ENCODE results near the gene REST.

The REST gene

GRCh38 chr4:56973336-56973735 lies 65.6 kb downstream of the REST start:
- Histone ChIP-seq H4K20me1 (ENCODE audit: insufficient read depth) (no peaks in the 10 kb centered on the region; the same call in 1 of the 2 replicates), H3K27me3 (ENCODE audit: insufficient read depth, low read depth) (no peaks in the 10 kb centered on the region), H3K4me1 (ENCODE audit: low read depth, poor library complexity, severe bottlenecking) (peaks cover 21% of the 10 kb centered on the region), H3K4me3 (IDR thresholded peaks at IDR 0.05; ENCODE audit: insufficient read depth, low read depth, low read length) (no peak overlapping the region), H3K79me2 (ENCODE audit: insufficient read depth, low read depth) (peaks cover 40% of the 10 kb centered on the region), H3K9ac (no peak overlapping the region), H3K27ac (no peak overlapping the region), H3K4me2 (no peak overlapping the region), H3K36me3 (ENCODE audit: insufficient read depth) (peaks cover 29% of the 10 kb centered on the region; the same call in 1 of the 2 replicates), H2AFZ (ENCODE audit: low read depth) (no peak overlapping the region)
- no peak for TF ChIP-seq CTCF (conservative IDR thresholded peaks at IDR 0.05; ENCODE audit: low read depth, low read length)

GRCh38 chr4:56976283-56976836 lies 68.7 kb downstream of the REST start:
- no peak for TF ChIP-seq CTCF (conservative IDR thresholded peaks at IDR 0.05; ENCODE audit: low read depth, low read length)
- peaks cover 69% of the 10 kb centered on the region for H3K79me2 ChIP-seq (ENCODE audit: insufficient read depth, low read depth)
- peaks cover 16% of the 10 kb centered on the region for H4K20me1 ChIP-seq (ENCODE audit: insufficient read depth)
- peaks cover 25% of the 10 kb centered on the region; the same call in 1 of the 2 replicates for H3K36me3 ChIP-seq (ENCODE audit: insufficient read depth)
- H3K9ac ChIP-seq: peak overlapping the region; percentile 91; the same call in 1 of the 2 replicates
- peak overlapping the region; percentile 40 for H3K4me3 ChIP-seq (IDR thresholded peaks at IDR 0.05; ENCODE audit: insufficient read depth, low read depth, low read length)
- no peak overlapping the region for H3K27ac ChIP-seq
- peaks cover 40% of the 10 kb centered on the region for H3K4me1 ChIP-seq (ENCODE audit: low read depth, poor library complexity, severe bottlenecking)
- no peaks in the 10 kb centered on the region for H3K27me3 ChIP-seq (ENCODE audit: insufficient read depth, low read depth)
- H3K4me2 ChIP-seq: peak overlapping the region; percentile 89
- peak overlapping the region; percentile 86; the same call in 1 of the 2 replicates for H2AFZ ChIP-seq (ENCODE audit: low read depth)

DNA sequence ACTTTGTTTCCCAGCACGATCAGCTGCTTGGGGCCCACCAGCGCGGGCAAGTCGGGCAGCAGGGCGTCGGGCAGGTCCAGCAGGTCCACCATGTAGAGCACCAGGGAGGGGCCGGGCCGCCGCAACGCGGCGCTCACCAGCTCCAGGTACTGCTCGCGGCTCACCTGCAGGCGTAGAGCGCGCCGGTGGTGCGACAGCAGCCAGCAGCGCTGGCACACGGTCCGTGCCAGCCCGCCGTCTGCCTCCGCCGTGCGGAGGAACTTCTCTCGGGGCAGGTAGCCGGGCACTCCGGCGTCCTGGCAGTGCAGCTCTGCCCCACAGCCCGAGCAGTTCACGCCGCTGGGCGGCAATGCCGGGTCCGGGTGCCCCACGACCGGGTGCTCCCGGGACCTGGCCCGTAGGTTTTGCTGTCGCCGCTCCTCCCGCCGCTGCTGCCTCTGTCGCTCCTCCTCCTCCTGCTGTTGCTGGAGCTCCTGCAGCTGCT lies 69.2 kb downstream of the REST start:
- Histone ChIP-seq H3K4me3 (IDR thresholded peaks at IDR 0.05; ENCODE audit: insufficient read depth, low read depth, low read length) (peak overlapping the region; percentile 84), H3K9ac (peak overlapping the region; percentile 91), H3K4me1 (ENCODE audit: low read depth, poor library complexity, severe bottlenecking) (peaks cover 45% of the 10 kb centered on the region), H3K27ac (peak overlapping the region; percentile 98), H3K36me3 (ENCODE audit: insufficient read depth) (peaks cover 23% of the 10 kb centered on the region; the same call in 1 of the 2 replicates), H3K79me2 (ENCODE audit: insufficient read depth, low read depth) (peaks cover 74% of the 10 kb centered on the region), H4K20me1 (ENCODE audit: insufficient read depth) (peaks cover 21% of the 10 kb centered on the region), H3K27me3 (ENCODE audit: insufficient read depth, low read depth) (no peaks in the 10 kb centered on the region), H2AFZ (ENCODE audit: low read depth) (peak overlapping the region; percentile 86), H3K4me2 (peak overlapping the region; percentile 89)
- TF ChIP-seq CTCF (conservative IDR thresholded peaks at IDR 0.05; ENCODE audit: low read depth, low read length): no peak

GRCh38 chr4:56977321-56978012 lies 69.8 kb downstream of the REST start, which contains the start of gene NOA1:
NOA1 (minus strand) TSS chr4:56977606; CDS start chr4:56977585, 21 bp downstream.
- peak within 1 kb of the TSS; percentile 91 for H3K9ac ChIP-seq
- peaks cover 51% of the 10 kb centered on the region for H3K4me1 ChIP-seq (ENCODE audit: low read depth, poor library complexity, severe bottlenecking)
- peak within 1 kb of the TSS; percentile 84 for H3K4me3 ChIP-seq (IDR thresholded peaks at IDR 0.05; ENCODE audit: insufficient read depth, low read depth, low read length)
- no peak for TF ChIP-seq CTCF (conservative IDR thresholded peaks at IDR 0.05; ENCODE audit: low read depth, low read length)
- peak within 1 kb of the TSS; percentile 86 for H2AFZ ChIP-seq (ENCODE audit: low read depth)
- H4K20me1 ChIP-seq (ENCODE audit: insufficient read depth): peaks cover 22% of the 10 kb centered on the region
- peaks cover 17% of the 10 kb centered on the region; the same call in 1 of the 2 replicates for H3K36me3 ChIP-seq (ENCODE audit: insufficient read depth)
- peaks cover 80% of the 10 kb centered on the region for H3K79me2 ChIP-seq (ENCODE audit: insufficient read depth, low read depth)
- H3K4me2 ChIP-seq: peak within 1 kb of the TSS; percentile 89
- no peaks in the 10 kb centered on the region for H3K27me3 ChIP-seq (ENCODE audit: insufficient read depth, low read depth)
- H3K27ac ChIP-seq: peak within 1 kb of the TSS; percentile 98

Data from KMS-11 (cell line).